GM18526 (cell line): Measurements from ENCODE around the gene MAD2L1.

Experiments
- POLR2A ChIP-seq: IDR thresholded peaks from 3 replicates; pipeline ENCODE4 v1.6.1; 2011; ENCODE audit not compliant: insufficient read length; ENCODE audit errors: extremely low read depth

MAD2L1 gene

GRCh38 chr4:120070196-120070595 is 3.5 kb upstream of the MAD2L1 start:
- no peak for TF ChIP-seq POLR2A

GRCh38 chr4:120065974-120066516 is 603 bp downstream of the MAD2L1 start:
- no peak for TF ChIP-seq POLR2A

GRCh38 chr4:120064887-120065286 is 1.8 kb downstream of the MAD2L1 start:
- no peak for TF ChIP-seq POLR2A

- no peak for TF ChIP-seq POLR2A
Measured at GRCh38 chr4:120062663-120063195, 3.9 kb downstream of the MAD2L1 start.

- TF ChIP-seq POLR2A: no peak
Measured at GRCh38 chr4:120059036-120059435, 7.6 kb downstream of the MAD2L1 start.

GRCh38 chr4:120057416-120057815 is 9.2 kb downstream of the MAD2L1 start:
- TF ChIP-seq POLR2A: no peak

GRCh38 chr4:120056246-120056645 is 10.4 kb downstream of the MAD2L1 start:
- no peak for TF ChIP-seq POLR2A

GRCh38 chr4:120055795-120056194 is 10.9 kb downstream of the MAD2L1 start:
- no peak for TF ChIP-seq POLR2A

GRCh38 chr4:120055162-120055561 is 11.5 kb downstream of the MAD2L1 start:
- no peak for TF ChIP-seq POLR2A

GRCh38 chr4:120053911-120054310 is 12.7 kb downstream of the MAD2L1 start:
- no peak for TF ChIP-seq POLR2A

- TF ChIP-seq POLR2A: no peak
Measured at GRCh38 chr4:120052856-120053255, 13.8 kb downstream of the MAD2L1 start.

- TF ChIP-seq POLR2A: no peak
Measured at GRCh38 chr4:120051253-120051652, 15.4 kb downstream of the MAD2L1 start.

- no peak for TF ChIP-seq POLR2A
Measured at GRCh38 chr4:120049732-120050494, 16.7 kb downstream of the MAD2L1 start.

GRCh38 chr4:120043828-120044227 is 22.8 kb downstream of the MAD2L1 start:
- TF ChIP-seq POLR2A: no peak

GRCh38 chr4:120037411-120037810 is 29.2 kb downstream of the MAD2L1 start:
- no peak for TF ChIP-seq POLR2A

- TF ChIP-seq POLR2A: no peak
Measured at GRCh38 chr4:120034913-120035312, 31.7 kb downstream of the MAD2L1 start.

GRCh38 chr4:120026853-120027252 is 39.8 kb downstream of the MAD2L1 start:
- no peak for TF ChIP-seq POLR2A
